ENCODE data around the gene LSAMP.

DNA sequence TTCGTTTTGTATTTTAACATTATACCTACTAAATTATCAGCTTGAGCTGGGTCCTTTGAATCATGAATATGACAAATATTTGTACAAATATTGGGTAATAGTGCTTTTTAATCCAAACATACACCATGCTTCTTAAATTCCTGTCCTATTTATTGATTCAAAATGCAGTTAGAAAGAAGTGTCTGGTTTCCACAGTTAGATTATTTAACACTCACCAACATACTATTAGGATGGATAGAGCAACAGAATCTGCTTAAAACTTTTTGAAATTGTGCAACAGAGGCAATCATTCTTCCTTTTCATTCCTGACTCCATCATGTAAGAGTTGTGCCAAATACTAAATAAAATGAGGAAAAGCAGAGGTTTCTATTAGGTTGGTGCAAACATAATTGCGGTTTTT is 281.2 kb downstream of the LSAMP start:
- TF ChIP-seq, protein P1, sequence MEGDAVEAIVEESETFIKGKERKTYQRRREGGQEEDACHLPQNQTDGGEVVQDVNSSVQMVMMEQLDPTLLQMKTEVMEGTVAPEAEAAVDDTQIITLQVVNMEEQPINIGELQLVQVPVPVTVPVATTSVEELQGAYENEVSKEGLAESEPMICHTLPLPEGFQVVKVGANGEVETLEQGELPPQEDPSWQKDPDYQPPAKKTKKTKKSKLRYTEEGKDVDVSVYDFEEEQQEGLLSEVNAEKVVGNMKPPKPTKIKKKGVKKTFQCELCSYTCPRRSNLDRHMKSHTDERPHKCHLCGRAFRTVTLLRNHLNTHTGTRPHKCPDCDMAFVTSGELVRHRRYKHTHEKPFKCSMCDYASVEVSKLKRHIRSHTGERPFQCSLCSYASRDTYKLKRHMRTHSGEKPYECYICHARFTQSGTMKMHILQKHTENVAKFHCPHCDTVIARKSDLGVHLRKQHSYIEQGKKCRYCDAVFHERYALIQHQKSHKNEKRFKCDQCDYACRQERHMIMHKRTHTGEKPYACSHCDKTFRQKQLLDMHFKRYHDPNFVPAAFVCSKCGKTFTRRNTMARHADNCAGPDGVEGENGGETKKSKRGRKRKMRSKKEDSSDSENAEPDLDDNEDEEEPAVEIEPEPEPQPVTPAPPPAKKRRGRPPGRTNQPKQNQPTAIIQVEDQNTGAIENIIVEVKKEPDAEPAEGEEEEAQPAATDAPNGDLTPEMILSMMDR (conservative IDR thresholded peaks at IDR 0.05), result no peak
- TF ChIP-seq EZH2 (IDR thresholded peaks at IDR 0.05; ENCODE audit: low read depth), result no peak

All from PC-9 (cell line).